Measurements from ENCODE around the gene SMIM7. TPM values are rescaled to one million over a fixed set of nuclear protein-coding genes. Genes with fewer than 3 reads are reported as not detected.
"Not testable (repeated sequence)": the region's sequence is repeated elsewhere in the genome, so short reads cannot be mapped to it uniquely, and the experiment has no call there.

Gene SMIM7
- total RNA-seq, 1 donor from 2014 or later, result 65.3 TPM

- Histone ChIP-seq H3K4me1 (no peaks in the 10 kb centered on the region), H3K4me3 (no peak overlapping the region), H3F3A (ENCODE audit: low read depth) (no peaks in the 10 kb centered on the region), H4K20me1 (ENCODE audit: low read depth) (no peaks in the 10 kb centered on the region), H2AFZ (replicated peaks) (no peak overlapping the region), H3K9ac (no peak overlapping the region), H3K27me3 (no peaks in the 10 kb centered on the region), H3K9me3 (ENCODE audit: low read depth) (no peaks in the 10 kb centered on the region), H3K4me2 (no peak overlapping the region), H3K79me2 (ENCODE audit: low read depth) (no peaks in the 10 kb centered on the region), H3K36me3 (no peaks in the 10 kb centered on the region), H3K27ac (no peak overlapping the region)
- Mint-ChIP-seq H3K4me3 (no peak overlapping the region), H3K27ac (no peak overlapping the region), H3K27me3 (ENCODE audit: insufficient read depth, low read depth) (no peaks in the 10 kb centered on the region), H3K4me1 (no peaks in the 10 kb centered on the region), H3K36me3 (peaks cover 6% of the 10 kb centered on the region), H3K9me3 (peaks cover 2% of the 10 kb centered on the region)
- DNase-seq (ENCODE audit: low spot score), result no peak
- TF ChIP-seq EZH2phosphoT487 (IDR thresholded peaks at IDR 0.05) (no peak), CTCF (IDR thresholded peaks at IDR 0.05) (no peak), EZH2 (IDR thresholded peaks at IDR 0.05) (no peak)
Observed at GRCh38 chr19:16677055-16677454, 17.1 kb upstream of the SMIM7 start.

GRCh38 chr19:16676101-16676798, 16.3 kb upstream of the SMIM7 start:
- Histone ChIP-seq H3F3A (ENCODE audit: low read depth) (no peaks in the 10 kb centered on the region), H4K20me1 (ENCODE audit: low read depth) (no peaks in the 10 kb centered on the region), H3K36me3 (no peaks in the 10 kb centered on the region), H3K9ac (no peak overlapping the region), H3K27me3 (no peaks in the 10 kb centered on the region), H3K4me1 (no peaks in the 10 kb centered on the region), H3K27ac (no peak overlapping the region), H3K79me2 (ENCODE audit: low read depth) (no peaks in the 10 kb centered on the region), H3K9me3 (ENCODE audit: low read depth) (no peaks in the 10 kb centered on the region), H2AFZ (replicated peaks) (no peak overlapping the region), H3K4me3 (no peak overlapping the region), H3K4me2 (no peak overlapping the region)
- Mint-ChIP-seq H3K27me3 (ENCODE audit: insufficient read depth, low read depth) (peaks cover 4% of the 10 kb centered on the region), H3K27ac (no peak overlapping the region), H3K4me3 (no peak overlapping the region), H3K36me3 (peaks cover 5% of the 10 kb centered on the region), H3K9me3 (no peaks in the 10 kb centered on the region), H3K4me1 (no peaks in the 10 kb centered on the region)
- DNase-seq (ENCODE audit: low spot score), result no peak
- TF ChIP-seq EZH2phosphoT487 (IDR thresholded peaks at IDR 0.05) (no peak), EZH2 (IDR thresholded peaks at IDR 0.05) (no peak), CTCF (IDR thresholded peaks at IDR 0.05) (no peak)

GRCh38 chr19:16673839-16674238, 13.9 kb upstream of the SMIM7 start:
- H3K4me3 ChIP-seq; H4K20me1 ChIP-seq (ENCODE audit: low read depth); H3K27ac Mint-ChIP-seq; H3K9me3 ChIP-seq (ENCODE audit: low read depth); H3K36me3 Mint-ChIP-seq; H3K4me3 Mint-ChIP-seq; H3K4me2 ChIP-seq; H3K9me3 Mint-ChIP-seq; DNase-seq (ENCODE audit: low spot score); H3K4me1 Mint-ChIP-seq; H3K36me3 ChIP-seq; H3K9ac ChIP-seq; H3K4me1 ChIP-seq; H3F3A ChIP-seq (ENCODE audit: low read depth); H3K27me3 ChIP-seq; H3K27me3 Mint-ChIP-seq (ENCODE audit: insufficient read depth, low read depth); H3K79me2 ChIP-seq (ENCODE audit: low read depth); H2AFZ ChIP-seq (replicated peaks); H3K27ac ChIP-seq: not testable (repeated sequence)

- H3K27me3 Mint-ChIP-seq (ENCODE audit: insufficient read depth, low read depth), result peaks cover 4% of the 10 kb centered on the region
- H3K4me1 ChIP-seq, result no peaks in the 10 kb centered on the region
- H3K27ac ChIP-seq, result no peak overlapping the region
- H2AFZ ChIP-seq (replicated peaks), result no peak overlapping the region
- H4K20me1 ChIP-seq (ENCODE audit: low read depth), result no peaks in the 10 kb centered on the region
- no peak overlapping the region for H3K4me3 Mint-ChIP-seq
- H3K27ac Mint-ChIP-seq, result no peak overlapping the region
- no peaks in the 10 kb centered on the region for H3K4me1 Mint-ChIP-seq
- H3K79me2 ChIP-seq (ENCODE audit: low read depth), result no peaks in the 10 kb centered on the region
- H3K36me3 Mint-ChIP-seq, result no peaks in the 10 kb centered on the region
- no peaks in the 10 kb centered on the region for H3F3A ChIP-seq (ENCODE audit: low read depth)
- H3K27me3 ChIP-seq, result no peaks in the 10 kb centered on the region
- H3K9ac ChIP-seq, result no peak overlapping the region
- H3K4me3 ChIP-seq, result no peak overlapping the region
- H3K9me3 Mint-ChIP-seq, result no peaks in the 10 kb centered on the region
- H3K4me2 ChIP-seq, result no peak overlapping the region
- DNase-seq (ENCODE audit: low spot score), result no peak
- TF ChIP-seq EZH2phosphoT487 (IDR thresholded peaks at IDR 0.05) (no peak), EZH2 (IDR thresholded peaks at IDR 0.05) (no peak), CTCF (IDR thresholded peaks at IDR 0.05) (no peak)
- H3K36me3 ChIP-seq, result no peaks in the 10 kb centered on the region
- no peaks in the 10 kb centered on the region for H3K9me3 ChIP-seq (ENCODE audit: low read depth)
Observed at GRCh38 chr19:16673231-16673630, 13.3 kb upstream of the SMIM7 start.
